GM19328 (cell line): Measurements from ENCODE around the gene SLC2A2.
"Not testable (repeated sequence)": the region's sequence is repeated elsewhere in the genome, so short reads cannot be mapped to it uniquely, and the experiment has no call there.

Experiments used
- ATAC-seq: cut with Tn5 transposase; IDR thresholded peaks from one replicate; pipeline ENCODE4 v1.9.1; 2021; ENCODE audit warnings: mild to moderate bottlenecking, moderate library complexity; ENCODE audit not compliant: unreplicated experiment

The SLC2A2 gene

DNA sequence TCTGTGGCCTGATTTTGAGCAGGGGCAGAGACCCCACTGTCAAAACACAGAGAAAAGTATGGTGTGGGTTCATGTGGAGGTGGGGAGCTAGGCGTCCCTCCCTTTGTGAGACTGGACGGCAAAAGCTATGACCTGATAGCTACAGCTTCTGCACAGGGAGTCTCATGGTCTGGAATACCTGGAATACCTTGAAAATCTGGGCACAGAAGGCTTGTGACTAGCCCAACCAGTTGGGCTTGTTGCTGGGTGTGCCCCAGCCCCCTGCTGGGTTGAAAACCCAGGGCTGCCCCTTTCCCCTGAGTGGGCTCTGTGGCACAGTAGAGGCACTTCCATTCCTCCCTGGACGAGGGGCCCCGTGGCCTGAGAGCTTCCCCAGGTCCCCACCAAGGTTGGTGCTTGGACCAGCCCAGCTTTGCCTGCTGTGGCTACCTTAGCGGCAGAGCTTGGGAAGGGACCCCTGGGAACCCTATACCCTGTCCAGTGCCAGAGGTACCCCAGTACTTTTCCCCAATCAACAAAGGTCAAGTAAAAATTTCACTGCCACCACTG lies 37.3 kb downstream of the SLC2A2 start:
- ATAC-seq, result no peak

DNA sequence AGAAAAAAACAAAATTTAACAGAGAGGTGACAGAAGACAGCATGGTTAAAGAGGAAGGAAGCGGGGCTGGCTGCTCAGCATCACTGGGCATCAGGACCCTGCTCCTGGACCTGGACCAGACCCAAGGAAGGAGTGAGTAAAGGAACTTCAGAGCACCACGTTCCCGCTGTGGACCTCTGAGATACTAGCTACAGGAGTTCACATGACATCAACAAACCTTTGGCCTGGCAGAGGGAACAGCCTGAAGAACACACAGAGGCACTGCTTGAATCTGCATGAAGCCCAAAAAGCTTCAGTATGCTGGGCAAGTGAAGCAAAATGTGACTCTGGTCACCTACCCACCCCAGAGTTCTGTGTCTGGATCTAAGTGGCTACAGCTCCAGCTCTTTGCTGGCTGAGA lies 38.1 kb downstream of the SLC2A2 start:
- ATAC-seq, result no peak

DNA sequence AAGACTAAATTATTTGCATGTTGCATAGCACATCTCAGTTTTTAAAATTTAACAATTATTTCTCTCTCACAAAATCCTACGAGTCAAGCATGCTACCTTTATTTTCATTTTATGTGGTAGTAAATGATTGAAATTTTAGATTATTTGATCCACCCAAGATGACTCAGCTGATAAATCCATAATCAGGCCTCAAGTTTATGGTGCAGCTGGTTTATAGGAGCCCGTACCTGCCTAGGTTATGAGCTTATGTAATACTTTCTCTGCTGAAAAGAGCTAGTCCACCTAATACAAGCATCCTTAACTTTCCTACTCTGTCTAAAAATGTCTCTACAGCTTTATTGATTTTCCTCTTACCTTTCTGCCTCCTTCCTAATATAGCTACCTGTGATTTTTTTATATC lies 41.2 kb downstream of the SLC2A2 start:
- no peak for ATAC-seq

DNA sequence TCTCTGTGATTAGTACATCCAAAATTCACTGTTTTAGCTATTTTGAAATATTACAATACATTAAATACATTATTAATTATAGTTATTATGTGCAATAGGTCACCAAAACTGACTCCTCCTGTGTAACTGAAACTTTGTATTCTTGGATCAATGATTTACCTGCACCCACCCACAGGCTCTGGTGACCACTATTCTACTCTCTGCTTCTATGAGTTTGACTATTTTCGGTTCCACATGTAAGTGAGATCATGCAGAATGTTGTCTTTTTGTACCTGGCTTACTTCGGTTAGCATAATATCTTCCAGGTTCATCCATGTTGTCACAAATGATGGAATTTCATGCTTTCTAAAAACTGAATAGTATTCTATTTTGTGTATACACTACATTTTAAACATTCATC lies 43.8 kb downstream of the SLC2A2 start:
- ATAC-seq, result no peak

DNA sequence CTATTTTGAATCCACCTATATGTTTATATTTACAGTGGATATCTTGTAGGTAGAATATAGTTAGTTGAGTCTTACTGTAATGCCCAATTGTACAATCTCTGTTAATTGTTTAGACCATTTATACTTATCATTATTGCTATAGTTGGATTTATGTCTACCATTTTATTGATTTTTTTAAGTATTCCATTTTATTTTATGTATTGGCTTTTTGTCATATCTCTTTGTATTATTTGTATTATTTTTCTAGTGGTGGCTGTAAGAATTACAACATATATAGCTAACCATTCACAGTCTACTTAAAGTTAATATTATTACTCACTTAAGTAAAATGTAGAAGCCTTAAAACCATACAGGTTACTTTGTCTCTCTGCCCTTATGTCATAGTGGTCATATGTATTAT lies 46.1 kb downstream of the SLC2A2 start:
- no peak for ATAC-seq

DNA sequence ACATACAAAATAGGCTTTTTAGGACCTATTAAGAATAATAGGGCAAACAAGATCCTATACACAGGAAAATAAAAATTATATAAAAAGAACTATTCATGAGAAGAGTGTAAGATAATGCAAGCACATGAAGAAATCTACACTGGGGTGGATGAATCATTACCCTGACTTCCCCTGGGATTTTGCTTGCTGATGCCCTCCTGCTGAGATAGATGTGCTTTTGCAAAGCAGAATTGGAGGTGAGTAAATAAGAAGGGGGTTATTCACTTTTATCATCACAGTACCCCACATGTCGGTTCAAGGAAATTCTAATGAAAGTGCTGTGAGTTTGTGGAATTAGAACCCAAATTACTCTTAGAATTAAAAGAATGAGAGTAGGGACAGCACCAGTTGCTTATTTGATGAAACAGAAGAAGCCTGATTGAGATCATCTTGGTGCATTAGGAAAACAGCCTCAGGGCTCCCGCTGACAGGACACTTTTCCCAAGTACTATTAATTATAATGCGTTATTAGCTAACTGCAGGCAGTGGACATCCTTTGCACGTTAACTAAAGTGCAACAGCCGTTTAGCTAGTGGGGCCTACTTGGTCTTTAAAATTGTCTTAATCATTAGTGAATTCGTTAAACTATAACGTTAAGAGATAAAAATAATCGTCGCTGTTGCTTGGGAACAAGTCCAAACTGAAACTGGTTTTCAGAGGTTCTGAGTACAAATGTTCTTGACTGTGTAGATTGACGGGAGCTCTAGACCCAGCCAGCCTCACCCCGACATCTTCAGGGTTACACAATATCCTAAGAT lies 48.4 kb downstream of the SLC2A2 start:
- ATAC-seq, result no peak

DNA sequence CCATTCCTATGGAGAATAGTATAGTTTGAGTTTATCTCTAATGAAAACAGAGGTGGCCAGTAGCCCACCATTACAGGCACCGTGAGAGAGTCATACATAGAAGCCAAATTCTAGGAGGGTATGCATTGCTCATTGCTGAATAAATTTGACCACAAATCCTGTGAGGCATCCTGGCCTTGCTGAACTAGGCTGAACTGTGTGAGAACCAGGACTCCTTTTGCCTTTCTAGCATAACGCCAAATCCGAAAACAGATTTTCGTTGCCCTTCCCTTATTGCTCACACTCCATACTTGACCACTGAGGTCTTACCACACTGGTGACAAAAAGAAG lies 50.4 kb downstream of the SLC2A2 start:
- ATAC-seq, result no peak

DNA sequence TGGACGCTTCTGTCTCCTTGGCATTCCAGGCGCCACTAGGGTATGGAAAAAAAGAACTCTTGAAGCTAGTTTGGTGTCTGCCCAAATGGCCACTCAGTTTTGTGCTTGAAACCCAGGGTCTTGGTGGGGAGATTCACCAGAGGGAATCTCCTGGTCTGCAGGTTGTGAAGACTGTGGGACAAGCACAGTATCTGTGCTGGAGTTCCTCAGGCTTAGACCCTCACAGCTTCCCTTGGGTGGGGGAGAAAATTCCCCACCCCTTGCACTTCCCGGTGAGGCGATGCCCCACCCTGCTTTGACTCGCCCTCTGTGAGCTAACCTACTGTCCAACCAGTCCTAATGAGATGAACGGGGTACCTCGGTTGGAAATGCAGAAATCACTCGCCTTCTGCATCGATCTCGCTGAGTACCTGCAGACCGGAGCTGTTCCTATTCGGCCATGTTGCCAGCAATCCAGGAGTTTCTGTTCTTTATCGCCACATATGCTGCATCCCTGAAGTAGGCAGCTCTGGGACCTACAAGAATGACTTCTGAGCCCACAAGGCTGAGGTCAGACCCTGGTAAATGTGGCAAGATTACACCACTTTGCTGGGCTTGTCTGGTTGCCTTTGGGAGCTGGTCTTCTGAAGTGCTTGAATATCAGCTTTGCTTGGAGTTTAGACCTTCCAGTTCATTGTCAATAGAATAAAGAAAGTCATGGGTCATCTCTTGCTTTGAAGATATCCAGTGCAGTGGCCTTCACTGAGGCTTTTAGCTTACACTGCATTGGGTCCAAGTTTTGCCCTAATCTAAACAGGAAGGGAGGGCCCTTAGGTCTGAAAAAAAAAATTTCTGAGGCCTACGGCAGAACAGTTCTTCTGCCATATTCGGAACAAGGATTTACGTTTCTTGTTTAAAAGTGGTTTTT lies 51.0 kb downstream of the SLC2A2 start:
- ATAC-seq, result no peak

DNA sequence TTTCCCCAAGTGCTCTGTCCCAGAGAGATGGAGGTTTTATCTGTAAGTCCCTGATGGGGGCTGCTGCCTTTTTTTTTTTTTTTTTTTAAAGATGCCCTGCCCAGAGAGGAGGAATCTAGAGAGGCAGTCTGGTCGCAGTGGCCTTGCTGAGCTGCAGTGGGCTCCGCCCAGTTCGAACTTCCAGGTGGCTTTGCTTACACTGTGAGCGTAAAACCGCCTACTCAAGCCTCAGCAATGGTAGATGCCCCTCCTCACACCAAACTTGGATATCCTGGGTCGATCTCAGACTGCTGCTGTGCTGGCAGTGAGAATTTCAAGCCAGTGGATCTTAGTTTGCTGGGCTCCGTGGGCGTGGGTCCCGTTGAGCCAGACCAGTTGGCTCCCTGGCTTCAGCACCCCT lies 51.6 kb downstream of the SLC2A2 start:
- ATAC-seq, result no peak

DNA sequence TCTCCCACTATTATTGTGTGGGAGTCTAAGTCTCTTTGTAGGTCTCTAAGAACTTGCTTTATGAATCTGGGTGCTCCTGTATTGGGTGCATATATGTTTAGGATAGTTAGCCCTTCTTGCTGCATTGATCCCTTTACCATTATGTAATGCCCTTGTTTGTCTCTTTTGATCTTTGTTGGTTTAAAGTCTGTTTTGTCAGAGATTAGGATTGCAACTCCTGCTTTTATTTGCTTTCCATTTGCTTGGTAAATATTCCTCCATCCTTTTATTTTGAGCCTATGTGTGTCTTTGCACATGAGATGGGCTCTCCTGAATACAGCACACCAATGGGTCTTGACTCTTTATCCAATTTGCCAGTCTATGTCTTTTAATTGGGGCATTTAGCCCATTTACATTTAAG lies 53.6 kb downstream of the SLC2A2 start:
- not testable (repeated sequence) for ATAC-seq

DNA sequence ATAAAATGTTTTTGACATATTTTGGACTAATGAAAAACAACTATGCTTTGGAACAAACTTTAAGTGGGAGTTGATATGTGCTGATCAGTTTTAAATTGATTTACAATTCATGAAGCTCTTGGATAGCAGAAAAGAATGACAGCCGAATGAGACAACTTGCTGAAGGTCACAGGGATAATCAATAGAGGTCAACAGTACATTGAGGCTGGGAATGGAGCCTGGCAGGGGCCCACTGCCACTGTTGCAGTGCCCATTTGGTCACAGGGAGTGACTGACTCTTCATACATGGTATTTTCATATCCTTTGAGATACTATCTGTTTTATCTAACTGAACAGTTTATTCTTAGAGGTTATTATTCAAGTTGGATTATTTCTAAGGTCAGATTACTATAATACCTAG lies 59.4 kb downstream of the SLC2A2 start:
- no peak for ATAC-seq

DNA sequence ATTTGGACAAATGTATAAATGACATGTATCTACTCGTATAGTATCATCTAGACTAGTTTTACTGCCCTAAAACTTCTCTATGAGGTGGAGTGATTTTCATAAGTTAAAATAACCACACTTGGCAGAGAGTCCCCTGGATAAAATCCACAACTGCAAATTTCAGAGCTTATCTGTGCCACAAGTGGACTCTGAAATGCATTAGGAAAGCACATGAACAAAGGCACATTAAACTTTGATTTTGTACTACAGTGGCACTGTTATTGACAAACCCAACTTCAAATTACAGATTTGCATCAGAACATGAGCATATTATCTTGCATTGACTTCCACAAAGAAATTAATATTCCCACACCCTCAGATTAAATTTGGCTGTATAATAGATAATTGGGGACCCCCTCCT lies 60.0 kb downstream of the SLC2A2 start:
- no peak for ATAC-seq

DNA sequence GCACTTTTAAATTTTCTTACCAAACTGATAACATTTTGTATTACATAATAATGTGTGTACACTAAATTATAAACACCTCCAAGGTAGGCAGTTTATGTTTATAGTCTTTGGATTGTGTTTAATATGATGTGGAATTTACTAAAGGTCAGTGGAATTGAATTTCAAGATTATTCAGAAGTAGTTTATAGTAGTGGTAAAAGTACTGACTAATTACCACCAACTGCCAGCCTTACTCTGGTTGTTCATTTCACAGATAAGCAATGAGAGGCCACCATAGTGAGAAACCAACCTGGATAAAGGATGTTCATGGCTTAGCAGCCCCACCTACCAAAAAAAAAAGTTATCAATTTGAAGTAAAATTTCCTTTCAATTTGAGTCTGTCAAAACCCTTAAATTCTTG lies 64.1 kb downstream of the SLC2A2 start:
- no peak for ATAC-seq

DNA sequence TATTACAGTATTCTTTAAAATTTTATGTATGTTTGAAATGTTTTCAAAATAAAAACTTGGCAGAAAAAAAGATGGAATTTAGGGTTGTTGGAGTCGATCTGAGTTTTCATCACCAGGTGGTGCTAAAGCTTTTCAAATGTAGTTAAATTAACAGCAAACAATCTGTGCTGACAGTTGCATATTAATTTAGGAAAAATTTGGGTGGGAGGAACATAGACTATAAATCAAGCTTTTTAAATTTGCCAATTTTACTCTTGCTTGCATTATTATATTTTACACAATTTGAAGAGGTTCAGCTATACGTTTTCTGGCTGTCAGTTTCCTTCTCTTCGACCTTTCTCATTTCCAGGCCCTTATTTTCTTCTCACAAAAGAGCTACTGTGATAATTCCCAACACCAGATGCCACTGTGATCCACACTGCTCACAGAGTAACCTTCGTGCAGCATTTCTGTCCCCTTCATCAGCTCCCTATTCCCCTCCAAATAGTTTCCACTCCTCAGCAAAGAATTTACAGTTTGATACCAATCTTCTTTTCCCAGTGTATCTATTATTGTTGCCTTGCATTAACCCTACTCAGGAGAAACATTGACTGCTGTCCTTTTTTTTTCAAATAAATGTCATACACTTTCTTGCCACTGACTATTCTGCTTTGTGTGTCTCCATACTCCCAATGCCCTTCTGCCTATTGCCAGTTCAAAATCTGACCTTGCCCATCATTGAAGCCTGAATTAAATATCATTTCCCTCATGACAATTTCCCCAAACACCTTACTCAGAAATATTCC lies 64.7 kb downstream of the SLC2A2 start:
- no peak for ATAC-seq

DNA sequence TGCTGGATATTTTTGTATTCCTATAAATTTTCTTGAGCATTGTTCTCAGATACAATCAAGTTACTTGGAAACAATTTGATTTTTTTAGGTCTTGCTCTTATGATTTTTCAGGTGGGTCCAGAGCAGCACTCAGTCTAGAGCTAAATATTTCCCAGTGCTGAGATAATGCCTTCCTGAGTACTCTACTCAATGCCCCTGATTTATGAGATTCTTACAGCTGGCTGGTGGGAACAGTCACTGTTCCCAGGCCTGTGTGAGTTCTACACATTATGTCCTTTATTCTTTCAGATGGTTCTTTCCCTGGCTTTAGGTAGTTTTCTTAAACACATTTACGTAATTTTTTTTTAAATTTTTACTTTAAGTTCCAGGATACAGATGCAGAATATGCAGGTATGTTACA lies 67.1 kb downstream of the SLC2A2 start:
- no peak for ATAC-seq

DNA sequence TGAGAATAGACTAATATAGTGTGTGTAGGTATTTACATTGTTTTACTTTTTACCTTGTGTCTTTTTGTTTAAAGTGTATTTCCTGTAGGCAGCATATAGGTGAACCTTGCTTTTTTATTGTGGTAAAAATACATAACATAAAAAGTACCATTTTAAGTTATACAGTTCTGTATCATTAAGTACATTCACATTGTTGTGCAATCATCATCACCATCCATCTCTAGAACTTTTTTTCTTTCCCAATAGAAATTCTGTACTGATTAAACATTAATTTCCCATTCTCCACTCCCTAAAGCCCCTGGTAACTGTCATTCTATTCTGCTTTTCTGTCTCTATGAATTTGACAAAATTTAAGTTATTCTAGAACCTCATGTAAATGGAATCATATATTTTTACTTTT lies 69.9 kb downstream of the SLC2A2 start:
- no peak for ATAC-seq

DNA sequence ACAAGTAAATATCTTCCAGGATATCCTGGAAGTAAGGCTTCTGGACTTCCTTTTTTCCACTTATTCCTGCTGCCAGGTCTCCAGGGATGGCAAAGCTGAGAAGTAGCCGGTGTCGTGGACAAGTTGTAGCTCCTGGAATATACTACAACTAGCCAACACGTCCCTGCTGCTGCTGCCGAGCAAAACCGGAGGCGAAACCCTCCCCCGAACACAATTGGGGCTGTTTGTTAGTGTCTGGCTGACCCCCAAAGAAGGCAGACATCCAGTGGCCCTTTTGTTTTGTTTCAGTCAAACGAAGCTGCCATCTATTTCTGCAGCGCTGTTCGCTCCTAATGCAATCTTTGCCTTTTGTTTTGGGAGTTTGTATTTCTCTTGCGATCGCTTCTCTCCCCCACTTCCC lies 72.8 kb downstream of the SLC2A2 start:
- no peak for ATAC-seq

DNA sequence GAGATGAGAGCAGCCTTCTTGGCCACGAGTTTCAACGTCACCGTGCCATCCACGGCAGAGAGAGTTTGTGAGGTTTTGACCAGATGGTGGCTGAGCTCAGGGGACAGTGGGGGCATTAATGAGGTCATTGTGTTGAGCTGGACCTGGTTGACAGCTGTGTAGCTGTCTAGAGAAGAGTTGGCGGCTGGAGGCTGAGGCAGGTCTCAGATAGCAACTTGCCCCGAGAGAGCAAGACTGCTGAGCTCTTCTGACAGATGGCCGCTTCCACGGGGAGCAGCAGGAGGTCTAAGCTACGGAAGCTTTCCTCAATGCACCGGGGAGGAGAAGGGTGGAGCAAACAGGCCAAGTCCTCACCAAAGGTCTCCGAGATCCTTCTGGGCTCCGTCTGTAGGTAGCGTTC lies 73.3 kb downstream of the SLC2A2 start:
- no peak for ATAC-seq

DNA sequence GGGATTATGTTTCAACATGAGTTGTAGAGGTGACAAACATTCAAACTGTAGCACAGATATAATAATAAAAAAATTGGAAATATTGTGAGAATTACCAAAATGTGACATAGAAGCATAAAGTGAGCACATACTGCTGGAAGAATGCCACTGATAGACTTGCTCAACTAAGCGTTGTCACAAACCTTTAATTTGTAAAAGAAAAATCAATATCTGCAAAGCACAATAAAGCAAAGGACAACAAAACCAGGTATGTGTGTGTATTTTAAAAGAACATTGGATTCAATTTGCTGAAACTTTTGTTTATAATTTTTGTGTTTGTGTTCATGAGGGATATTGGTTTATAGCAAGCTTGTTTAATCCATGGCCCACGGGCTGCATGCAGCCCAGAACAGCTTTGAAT lies 77.3 kb downstream of the SLC2A2 start:
- no peak for ATAC-seq

DNA sequence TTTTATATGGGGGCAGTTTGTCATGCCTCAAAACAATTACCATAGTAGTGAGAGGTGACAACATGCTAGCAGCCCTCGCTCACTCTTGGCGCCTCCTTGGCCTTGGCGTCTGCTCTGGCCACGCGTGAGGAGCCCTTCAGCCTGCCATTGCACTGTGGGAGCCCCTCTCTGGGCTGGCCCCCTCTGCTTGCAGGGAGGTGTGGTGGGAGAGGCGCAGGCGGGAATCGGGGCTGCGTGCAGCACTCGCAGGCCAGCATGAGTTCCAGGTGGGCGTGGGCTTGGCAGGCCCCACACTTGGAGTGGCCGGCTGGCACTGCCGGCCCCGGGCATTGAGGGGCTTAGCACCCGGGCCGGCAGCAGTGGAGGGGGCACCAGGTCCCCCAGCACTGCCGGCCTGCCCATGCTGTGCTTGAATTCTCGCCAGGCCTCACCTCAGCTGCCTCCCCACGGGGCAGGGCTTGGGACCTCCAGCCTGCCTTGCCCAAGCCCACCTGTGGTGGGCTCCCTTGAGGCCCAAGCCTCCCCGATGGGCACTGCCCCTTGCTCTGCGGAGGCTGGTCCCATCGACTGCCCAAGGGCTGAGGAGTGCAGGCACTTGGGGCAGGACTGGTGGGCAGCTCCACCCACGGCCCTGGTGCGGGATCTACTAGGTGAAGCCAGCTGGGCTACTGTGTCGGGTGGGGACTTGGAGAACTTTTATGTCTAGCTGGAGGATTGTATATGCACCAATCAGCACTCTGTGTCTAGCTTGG lies 79.3 kb downstream of the SLC2A2 start:
- ATAC-seq, result no peak
